Measurements from ENCODE around the gene MRPL41.

DNA sequence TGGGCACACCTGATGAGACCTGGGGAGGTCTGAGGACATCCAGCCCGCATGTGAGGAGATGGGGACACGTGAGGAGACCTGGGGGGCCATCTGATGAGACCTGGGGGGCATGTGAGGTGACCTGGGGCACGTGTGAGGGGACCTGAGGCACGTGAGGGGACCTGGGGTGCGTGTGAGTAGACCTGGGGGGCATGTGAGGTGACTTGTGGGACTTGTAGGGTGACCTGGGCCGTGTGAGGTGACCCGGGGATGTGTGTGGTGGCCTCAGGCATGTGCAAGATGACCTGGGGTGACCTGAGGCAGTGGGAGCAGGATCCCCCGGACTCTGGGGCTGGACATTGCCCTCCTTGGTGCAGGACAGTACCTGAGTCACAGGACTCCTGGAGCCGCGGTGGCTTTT lies 32.1 kb upstream of the MRPL41 start:
- no peak for TF ChIP-seq CTCF (conservative IDR thresholded peaks at IDR 0.05; ENCODE audit: low read depth, low read length)
- TF ChIP-seq EZH2 (IDR thresholded peaks at IDR 0.05; ENCODE audit: borderline replicate concordance, low read depth, low read length, poor library complexity, severe bottlenecking), result no peak

All from A673 (cell line).